Body of pancreas (tissue), 4 donors: ENCODE results near the gene CLIP2.
"Not testable (repeated sequence)": the region's sequence is repeated elsewhere in the genome, so short reads cannot be mapped to it uniquely, and the experiment has no call there.

Experiments used
- CTCF ChIP-seq, 7 experiments: fragments of 450-650 bp in 4 of 7; fragments of 200-600 bp in 3 of 7; sonication (generic) in 3 of 7; IDR thresholded peaks; one replicate each; pipeline ENCODE4 v1.5.1; 2016 to 2019; ENCODE audit warnings: antibody characterized with exemption in 7 of 7
- POLR2A ChIP-seq, 3 donors: fragments of 450-650 bp; IDR thresholded peaks; one replicate each; pipeline ENCODE4 v1.6.1; 2016; ENCODE audit warnings: antibody characterized with exemption in 3 of 3, mild to moderate bottlenecking in 2 of 3

GRCh38 chr7:74414595-74415333 lies 125.6 kb downstream of the CLIP2 start:
- TF ChIP-seq CTCF, POLR2A (IDR thresholded peaks at IDR 0.05): not testable (repeated sequence)
